Endothelial cell of umbilical vein (primary cell): ENCODE data around the gene MYO1E. TPM values are rescaled to one million over a fixed set of nuclear protein-coding genes. Genes with fewer than 3 reads are reported as not detected.

Source experiments
- BruUV-seq: library from RNA; stranded (reverse); fragments of 400-500 nt; replicated peaks from 2 replicates; lab custom pipeline; 2021; lab: Mats Ljungman, UMichigan
- CTCF ChIA-PET: fragments of 300-600, 350-600 bp; sonication (Branson Sonifier 250); formaldehyde crosslinking; loops from one replicate; lab custom pipeline; 2021; ENCODE audit warnings: antibody characterized with exemption, inconsistent platforms; lab: Charles Lee
- POLR2A ChIA-PET: fragments of 300-600, 350-600 bp; sonication (Branson Sonifier 250); formaldehyde crosslinking; loops from one replicate; lab custom pipeline; 2021; ENCODE audit warnings: antibody characterized with exemption, inconsistent platforms; lab: Charles Lee
- DNase-seq: peaks from one replicate; pipeline ENCODE4 v3.0.0-alpha.2; 2011; ENCODE audit warnings: low read depth, low spot score
- FAIRE-seq: peaks from 2 replicates; lab custom pipeline; 2011; peaks lifted over from hg19 to GRCh38; lab: Jason Lieb, UNC
- H2AFZ ChIP-seq: 2 replicates; pipeline ENCODE4 v1.6.0; 2012; ENCODE audit warnings: low read depth, low read length, control low read depth, inconsistent platforms
- H3K27ac ChIP-seq: 2 replicates; pipeline ENCODE4 v1.5.1; 2011; ENCODE audit warnings: low read depth, mild to moderate bottlenecking, control low read depth, low read length, moderate library complexity; ENCODE audit not compliant: insufficient read depth
- H3K27me3 ChIP-seq, 2 experiments: 2 replicates each; pipeline versions ENCODE4 v1.6.0 to v1.6.1; 2011; ENCODE audit warnings: low read length in 2 of 2, mixed read lengths in 1 of 2; ENCODE audit not compliant: control insufficient read depth in 2 of 2, insufficient read depth in 2 of 2
- H3K36me3 ChIP-seq, 2 experiments: 2 replicates in 1 of 2; 3 replicates in 1 of 2; pipeline ENCODE4 v1.5.1; 2011; ENCODE audit warnings: low read length in 2 of 2, mild to moderate bottlenecking in 1 of 2, moderate library complexity in 1 of 2; ENCODE audit not compliant: control insufficient read depth in 2 of 2, insufficient read depth in 2 of 2; ENCODE audit errors: extremely low read depth in 1 of 2
- H3K4me1 ChIP-seq: 3 replicates; pipeline ENCODE4 v1.5.1; 2011; ENCODE audit warnings: mild to moderate bottlenecking, low read length; ENCODE audit not compliant: control insufficient read depth, insufficient read depth; ENCODE audit errors: extremely low read depth
- H3K4me2 ChIP-seq: 2 replicates; pipeline ENCODE4 v1.6.1; 2011; ENCODE audit warnings: low read length, control low read depth, mixed read lengths; ENCODE audit not compliant: insufficient read depth
- H3K4me3 ChIP-seq, 3 experiments: fragments of 200-600 bp in 1 of 3; sonication (generic), shearing (Covaris generic) in 1 of 3; replicated peaks in 1 of 3; 2 replicates each; pipeline ENCODE4 v1.5.1; 2011 to 2016; ENCODE audit warnings: control low read depth in 3 of 3, low read length in 3 of 3, mild to moderate bottlenecking in 2 of 3, inconsistent platforms in 1 of 3, low read depth in 1 of 3, moderate library complexity in 1 of 3; ENCODE audit not compliant: insufficient read depth in 1 of 3
- H3K79me2 ChIP-seq: 2 replicates; pipeline ENCODE4 v1.6.0; 2012; ENCODE audit warnings: low read length, inconsistent platforms; ENCODE audit not compliant: control insufficient read depth, insufficient read depth
- H3K9ac ChIP-seq: replicated peaks from 2 replicates; pipeline ENCODE3; 2011; ENCODE audit warnings: low read length, control low read depth; ENCODE audit not compliant: insufficient read depth; ENCODE audit errors: extremely low read depth
- H3K9me1 ChIP-seq: replicated peaks from 3 replicates; pipeline ENCODE4 v1.6.0; 2011; ENCODE audit warnings: mild to moderate bottlenecking, low read length; ENCODE audit not compliant: control insufficient read depth, insufficient read depth; ENCODE audit errors: extremely low read depth
- H3K9me3 ChIP-seq: replicated peaks from 2 replicates; pipeline ENCODE4 v1.5.1; 2012; ENCODE audit warnings: low read length, inconsistent platforms; ENCODE audit not compliant: control insufficient read depth, insufficient read depth
- H4K20me1 ChIP-seq: replicated peaks from 2 replicates; pipeline ENCODE3; 2011; ENCODE audit warnings: mild to moderate bottlenecking, low read length; ENCODE audit not compliant: control insufficient read depth, insufficient read depth; ENCODE audit errors: extremely low read depth
- CTCF ChIP-seq, 2 donors: IDR thresholded peaks; 1 replicate in 1 of 2; 2 replicates in 1 of 2; pipeline ENCODE4 v1.5.1; 2011; ENCODE audit warnings: low read length in 2 of 2, mild to moderate bottlenecking in 2 of 2, moderate library complexity in 2 of 2, control low read depth in 1 of 2, inconsistent platforms in 1 of 2, low read depth in 1 of 2; ENCODE audit not compliant: insufficient read depth in 1 of 2; ENCODE audit errors: extremely low read depth in 1 of 2
- EZH2 ChIP-seq: IDR thresholded peaks from 2 replicates; pipeline ENCODE4 v1.6.1; 2012; ENCODE audit warnings: borderline replicate concordance, low read depth, mild to moderate bottlenecking, moderate library complexity, low read length, inconsistent platforms; ENCODE audit not compliant: severe bottlenecking
- FOS ChIP-seq: IDR thresholded peaks from 2 replicates; pipeline ENCODE4 v1.6.1; 2011; ENCODE audit warnings: mild to moderate bottlenecking, low read length, moderate library complexity, borderline replicate concordance; ENCODE audit not compliant: insufficient read depth
- GATA2 ChIP-seq: IDR thresholded peaks from 2 replicates; pipeline ENCODE4 v1.7.0; 2011; ENCODE audit warnings: low read depth, mild to moderate bottlenecking, moderate library complexity, mixed read lengths, low read length; ENCODE audit not compliant: insufficient read length, insufficient read depth
- JUN ChIP-seq: IDR thresholded peaks from 2 replicates; pipeline ENCODE4 v1.6.1; 2011; ENCODE audit warnings: borderline replicate concordance, low read depth; ENCODE audit not compliant: insufficient read length, insufficient read depth
- MAX ChIP-seq: IDR thresholded peaks from 2 replicates; pipeline ENCODE4 v1.6.1; 2011; ENCODE audit not compliant: insufficient read depth, insufficient read length
- MYC ChIP-seq: IDR thresholded peaks from one replicate; pipeline ENCODE4 v1.6.1; 2011; ENCODE audit warnings: mild to moderate bottlenecking, low read depth, low read length
- POLR2A ChIP-seq: IDR thresholded peaks from 2 replicates; pipeline ENCODE4 v1.6.1; 2012; ENCODE audit warnings: low read depth, mild to moderate bottlenecking, control low read depth, low read length
- POLR2AphosphoS5 ChIP-seq: IDR thresholded peaks from 2 replicates; pipeline ENCODE4 v1.6.1; 2012; ENCODE audit warnings: low read depth, mild to moderate bottlenecking, control low read depth, low read length, moderate library complexity; ENCODE audit not compliant: insufficient read depth
- dilution Hi-C: fragments of 300-500 bp; cut with MboI; formaldehyde crosslinking; loops from one replicate; pipeline ENCODE4 v1.15.0; 2019; ENCODE audit warnings: low sequenced_read_pairs; ENCODE audit not compliant: extremely low pct_ligation_motif_present
- intact Hi-C: fragments of 100-400 bp; cut with micrococcal nuclease; formaldehyde crosslinking; loops from one replicate; pipeline ENCODE4 v1.10.0; 2022
- polyA plus RNA-seq, 4 experiments: library from polyadenylated mRNA; depleted of rRNA in 3 of 4; stranded (reverse) in 3 of 4; unstranded in 1 of 4; fragments of >200 nt; gene quantifications; 2 replicates each; pipeline versions ENCODE4 v1.2.1 to v1.2.3, GENCODE V29; 2011 to 2012; ENCODE audit warnings: missing spikeins in 1 of 4
- total RNA-seq: library from RNA; stranded (reverse); gene quantifications from 2 replicates; pipeline ENCODE4 v1.2.3, GENCODE V29; 2021

MYO1E gene
- total and polyA plus RNA-seq, 2 donors (not counting 3 experiments of a cell fraction or from before 2014, with no cell fraction given), result 31.6 to 218 TPM

- no peaks in the 10 kb centered on the region for H4K20me1 ChIP-seq
- no TSS peak for BruUV-seq
- H3K9me3 ChIP-seq, result no peaks in the 10 kb centered on the region
- H3K9me1 ChIP-seq, result no peaks in the 10 kb centered on the region
- no peaks in the 10 kb centered on the region for H3K79me2 ChIP-seq
- H3K4me3 ChIP-seq, result no peak overlapping the region
- peaks cover 15 to 20% of the 10 kb centered on the region in 2 experiments for H3K36me3 ChIP-seq
- no peaks in the 10 kb centered on the region for H3K27me3 ChIP-seq
- peak; percentile 90 for FAIRE-seq
- TF ChIP-seq GATA2 (no peak), MAX (no peak), CTCF (IDR thresholded peaks at IDR 0.05; ENCODE audit: extremely low read depth in 1 of 2, insufficient read depth in 1 of 2, low read depth in 1 of 2, low read length in 2 of 2) (no peak), POLR2AphosphoS5 (peak; percentile 32), FOS (peak; percentile 71), JUN (peak; percentile 53), EZH2 (no peak), MYC (no peak), POLR2A (no peak)
- peak overlapping the region; percentile 45 for H3K27ac ChIP-seq
- DNase-seq, result peak; percentile 54
- ChIA-PET CTCF (interaction anchor here (1.4 kb wide), 1 partner anchor 25 kb away, joined by 3 read pairs; no protein-coding TSS in a partner anchor), POLR2A (no interaction called here)
- intact Hi-C loops, result no loop called here
- H3K9ac ChIP-seq, result no peak overlapping the region
- no peak overlapping the region for H2AFZ ChIP-seq
- peaks cover 8% of the 10 kb centered on the region for H3K4me1 ChIP-seq
- dilution Hi-C loops, result no loop called here
- no peak overlapping the region for H3K4me2 ChIP-seq
Observed at GRCh38 chr15:59199626-59200465, 172.8 kb downstream of the MYO1E start.
